GM21576 (cell line): ENCODE measurements around the gene LTBR.
"Not testable (repeated sequence)": the region's sequence is repeated elsewhere in the genome, so short reads cannot be mapped to it uniquely, and the experiment has no call there.

ENCODE experiments used
- ATAC-seq: cut with Tn5 transposase; IDR thresholded peaks from one replicate; pipeline ENCODE4 v1.9.1; 2021; ENCODE audit warnings: mild to moderate bottlenecking, moderate library complexity; ENCODE audit not compliant: unreplicated experiment

LTBR gene

DNA sequence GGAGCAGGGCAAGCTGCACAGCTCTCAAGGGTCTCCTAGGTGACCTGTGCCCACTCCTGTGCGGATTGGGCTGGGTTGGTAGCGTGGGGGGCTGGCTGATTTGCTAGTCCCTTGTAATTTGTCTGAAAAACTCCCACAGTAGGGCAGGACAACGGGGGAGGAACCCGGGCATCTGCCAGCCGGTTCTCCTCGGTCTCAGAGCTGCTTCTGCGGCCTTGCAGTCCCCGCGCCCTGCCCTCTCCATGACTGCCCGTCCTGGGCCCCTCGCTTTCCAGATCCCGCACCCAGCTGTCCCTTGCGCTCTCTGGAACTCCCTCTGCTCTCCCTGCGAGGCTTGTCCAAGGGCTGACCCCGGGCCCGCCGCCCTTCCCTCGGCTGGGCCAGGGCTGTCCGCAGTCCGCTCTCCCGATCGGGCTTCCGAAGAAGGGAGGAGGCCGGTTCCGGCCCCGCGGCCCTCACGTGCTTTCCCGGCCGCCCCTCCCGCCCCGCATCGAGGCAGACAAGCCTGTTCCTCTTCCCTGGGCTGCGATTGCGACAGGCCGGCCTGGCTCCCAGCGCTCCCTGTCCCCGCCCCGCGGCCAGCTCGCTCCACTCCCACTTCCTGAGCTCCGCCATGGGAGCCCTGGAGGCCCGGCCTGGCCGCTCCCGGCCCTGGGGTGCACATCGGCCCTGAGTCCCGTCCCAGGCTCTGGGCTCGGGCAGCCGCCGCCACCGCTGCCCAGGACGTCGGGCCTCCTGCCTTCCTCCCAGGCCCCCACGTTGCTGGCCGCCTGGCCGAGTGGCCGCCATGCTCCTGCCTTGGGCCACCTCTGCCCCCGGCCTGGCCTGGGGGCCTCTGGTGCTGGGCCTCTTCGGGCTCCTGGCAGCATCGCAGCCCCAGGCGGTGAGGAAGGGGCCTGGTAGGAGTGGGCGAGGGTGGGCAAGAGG lies at the start of gene LTBR:
LTBR (plus strand) TSS at position 591 of the 927 bp plus-strand sequence; CDS start at position 788, 197 bp downstream.
- ATAC-seq: no peak

DNA sequence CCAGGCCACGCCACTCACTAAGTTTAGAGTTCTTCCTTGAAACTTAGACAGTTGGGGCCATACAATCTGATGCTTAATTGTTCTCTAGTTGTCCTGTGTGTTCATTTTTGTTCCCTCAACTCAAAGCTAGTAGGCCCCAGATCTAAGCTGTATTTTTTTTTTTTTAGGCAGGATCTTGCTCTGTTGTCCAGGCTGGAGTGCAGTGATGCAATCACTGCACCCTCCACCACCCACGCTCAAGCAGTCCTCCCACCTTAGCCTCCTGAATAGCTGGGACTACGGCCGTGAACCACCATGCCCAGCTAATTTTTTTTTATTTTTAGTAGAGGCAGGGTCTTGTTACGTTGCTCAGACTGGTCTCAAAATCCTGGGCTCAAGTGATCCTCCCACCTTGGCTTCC lies 49.6 kb upstream of the LTBR start:
- ATAC-seq: no peak

DNA sequence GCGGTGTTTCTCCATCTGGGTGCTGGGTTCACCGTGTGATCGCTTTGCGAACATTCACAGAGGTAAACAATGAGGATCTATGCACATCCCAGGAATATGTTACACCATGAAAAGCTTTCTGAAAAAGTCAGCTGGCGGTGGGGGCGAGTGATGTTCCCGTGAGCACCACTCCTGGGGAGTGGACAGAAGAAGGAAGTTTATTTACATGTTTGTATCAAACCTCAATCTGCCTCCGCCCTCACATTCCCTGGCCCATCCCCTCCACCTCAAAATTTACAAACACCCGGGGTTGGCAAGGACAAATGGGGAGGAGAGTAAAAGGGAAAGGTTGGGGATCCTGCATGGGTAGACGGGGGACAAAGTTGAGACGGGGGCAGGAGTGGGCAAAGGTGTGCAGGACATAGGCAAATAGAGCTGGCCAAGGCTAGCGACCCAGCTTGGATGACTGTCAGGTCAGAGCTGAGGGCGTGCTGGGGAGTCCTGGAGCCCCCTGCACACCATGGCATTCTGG lies 49.0 kb upstream of the LTBR start:
- no peak for ATAC-seq

DNA sequence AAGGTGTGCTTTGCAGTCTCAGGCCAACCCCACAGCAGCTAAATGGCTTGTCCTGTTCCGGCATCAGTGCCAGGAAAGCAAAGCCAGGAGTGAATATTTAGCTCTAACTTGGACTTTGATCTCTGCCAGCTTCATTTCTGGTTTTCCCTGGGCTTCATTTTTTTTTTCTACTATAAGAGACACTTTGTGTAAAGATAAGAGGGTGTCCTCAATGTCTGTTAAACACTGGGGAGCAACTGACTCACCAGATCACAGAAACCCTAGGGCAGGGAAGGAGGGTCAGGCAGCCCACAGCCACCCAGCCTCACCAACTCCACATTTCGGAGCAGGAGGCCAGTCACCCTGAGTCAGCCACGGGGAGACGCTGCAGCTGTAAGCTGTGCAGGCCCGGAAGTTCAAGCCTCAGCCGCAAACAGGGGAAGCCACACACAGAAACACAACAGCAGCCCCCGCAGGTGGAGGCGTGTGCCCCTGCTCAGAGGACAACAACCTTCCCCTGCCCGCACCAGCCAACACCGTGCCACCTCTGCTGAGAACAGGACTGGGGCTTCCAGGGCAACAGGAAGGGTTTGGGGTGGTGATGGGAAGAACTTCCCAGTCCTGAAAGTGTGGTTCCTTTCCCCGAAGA lies 48.4 kb upstream of the LTBR start:
- peak; percentile 69 for ATAC-seq

DNA sequence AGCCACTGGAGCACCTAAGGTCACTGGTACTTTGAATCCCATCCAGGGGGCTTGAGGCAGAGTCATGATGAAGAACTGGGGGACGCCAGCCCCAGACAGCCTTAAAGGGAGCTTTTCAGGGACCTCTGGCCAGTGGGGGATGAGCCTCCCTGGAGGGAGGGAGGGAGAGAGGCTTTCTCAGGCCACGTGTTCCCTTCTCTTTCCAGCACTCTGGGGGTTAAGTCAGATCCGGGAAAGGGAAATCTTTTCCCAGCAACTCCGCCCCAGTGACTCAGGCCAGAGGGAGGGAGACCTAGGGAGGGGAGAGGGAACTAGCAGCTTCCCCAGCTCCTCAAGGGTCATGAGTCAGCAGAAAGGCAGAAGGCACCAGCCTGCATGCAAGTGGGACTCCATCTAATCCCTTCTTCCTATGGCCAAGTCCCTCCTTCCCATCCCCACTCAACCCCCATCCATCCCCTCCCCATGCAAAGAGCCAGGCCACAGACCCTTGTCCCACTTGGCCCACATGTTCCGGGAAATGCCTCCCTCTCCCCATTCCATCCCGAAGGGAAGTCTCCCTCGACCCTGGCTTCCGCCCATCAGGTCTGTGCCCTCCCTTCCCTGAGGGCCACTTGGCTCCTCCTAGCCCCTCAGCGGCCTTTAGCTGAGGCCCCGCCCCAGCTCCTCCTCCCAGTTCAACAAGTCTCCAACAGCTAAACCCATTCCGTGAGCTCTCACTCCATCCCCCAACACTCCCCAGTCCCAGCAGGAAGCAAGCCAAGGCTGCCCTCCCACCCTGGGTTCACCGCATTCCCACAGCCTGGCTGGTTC lies 47.7 kb upstream of the LTBR start:
- peak; percentile 10 for ATAC-seq

DNA sequence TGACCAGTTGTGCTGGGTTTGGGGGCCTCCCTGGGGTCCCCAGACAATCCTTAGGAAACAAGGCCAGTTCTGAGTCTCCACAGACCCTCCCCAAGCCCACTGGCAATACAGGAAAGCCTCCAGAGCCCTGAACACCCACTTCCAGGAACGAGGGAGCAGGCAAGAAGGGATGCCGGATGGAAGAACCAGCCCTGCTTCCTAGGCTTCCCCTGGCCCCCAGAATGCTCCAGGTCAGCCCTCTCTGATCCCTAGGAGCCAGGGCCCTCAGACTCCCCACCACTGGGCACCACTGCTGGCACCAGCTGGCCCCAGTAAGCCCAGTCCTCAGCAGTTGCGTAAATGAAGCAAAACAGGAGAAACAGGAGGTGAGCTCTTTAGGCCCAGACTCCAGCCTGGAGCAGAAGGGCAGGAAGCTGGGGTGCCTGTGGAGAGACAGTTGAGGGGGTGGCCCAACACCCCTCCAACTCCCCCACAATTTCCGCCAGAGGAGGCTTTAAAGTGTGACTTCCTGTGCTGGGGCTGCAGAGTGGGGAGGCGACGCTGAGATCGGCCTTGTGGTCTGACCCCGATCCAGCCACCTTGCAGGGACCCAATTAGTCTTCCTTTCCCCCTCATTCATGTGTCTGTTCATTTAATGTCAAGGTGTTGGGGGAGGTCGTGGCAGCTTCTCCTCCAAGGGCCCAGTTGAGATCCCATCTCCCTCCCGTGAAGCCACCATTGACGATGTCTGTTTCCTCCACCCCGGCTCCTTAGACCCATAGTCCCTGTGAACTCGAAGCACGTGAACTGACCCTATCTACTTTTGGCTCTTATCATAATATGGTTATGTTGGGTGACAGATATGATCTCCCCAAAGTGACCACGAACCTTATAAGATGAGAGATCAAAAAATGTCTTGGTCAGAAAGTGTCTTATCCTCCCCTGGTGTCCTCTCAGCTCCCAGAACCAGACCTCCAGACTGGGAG lies 46.8 kb upstream of the LTBR start:
- ATAC-seq: no peak

DNA sequence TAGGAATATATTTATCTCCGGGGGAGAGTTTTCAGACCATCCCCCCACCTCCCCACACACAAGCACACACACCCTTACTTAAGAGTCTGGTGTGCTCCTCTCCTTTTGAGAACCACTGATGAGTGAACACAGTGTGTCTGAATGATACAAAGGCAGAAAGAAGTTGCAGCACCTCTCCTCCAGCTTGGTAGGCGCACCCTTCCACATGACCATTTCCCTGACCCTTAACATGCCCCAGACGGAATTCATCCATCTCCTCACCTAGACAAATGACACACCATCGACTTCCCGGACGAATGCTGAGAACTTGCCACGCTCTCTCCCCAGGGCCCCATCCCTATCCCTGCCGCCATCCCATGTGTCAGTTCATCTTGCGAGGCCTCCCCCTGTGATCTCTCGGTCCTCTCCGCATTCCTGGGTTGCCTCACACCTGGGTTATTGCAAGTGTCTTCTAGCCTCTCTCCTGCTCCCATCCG lies 46.0 kb upstream of the LTBR start:
- ATAC-seq: no peak

DNA sequence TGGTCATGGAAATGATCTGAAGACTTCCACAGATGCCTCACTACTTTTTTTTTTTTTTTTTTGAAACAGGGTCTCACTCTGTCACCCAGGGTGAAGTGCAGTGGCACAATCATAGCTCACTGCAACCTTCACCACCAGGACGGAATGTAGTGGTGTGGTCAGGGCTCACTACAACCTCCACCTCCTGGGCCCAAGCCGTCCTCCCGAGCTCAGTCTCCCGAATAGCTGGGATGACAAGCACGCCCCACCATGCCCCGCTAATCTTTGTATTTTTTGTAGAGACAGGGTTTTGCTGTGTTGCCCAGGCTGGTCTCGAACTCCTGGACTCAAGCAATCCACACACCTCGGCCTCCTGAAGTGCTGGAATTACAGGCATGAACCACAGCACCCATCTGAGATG lies 45.4 kb upstream of the LTBR start:
- not testable (repeated sequence) for ATAC-seq

DNA sequence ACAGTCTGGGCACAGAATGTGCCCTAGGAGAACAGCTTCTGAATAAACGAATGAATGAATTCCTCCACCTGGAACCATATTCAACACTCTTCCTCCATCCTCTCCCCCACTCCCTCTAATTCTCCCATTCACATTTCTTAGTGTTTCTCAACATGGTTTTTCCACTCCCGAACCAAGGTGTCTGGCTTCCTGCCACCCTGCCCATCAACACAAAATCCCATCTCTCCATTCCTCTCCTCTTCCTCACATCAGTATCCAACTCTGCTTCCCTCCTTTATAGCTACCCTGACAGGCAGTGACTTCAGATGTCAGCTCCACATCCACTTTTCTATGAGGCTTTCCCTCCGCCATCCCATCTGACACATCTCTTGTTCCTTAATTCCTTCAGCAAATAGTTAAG lies 45.0 kb upstream of the LTBR start:
- no peak for ATAC-seq

DNA sequence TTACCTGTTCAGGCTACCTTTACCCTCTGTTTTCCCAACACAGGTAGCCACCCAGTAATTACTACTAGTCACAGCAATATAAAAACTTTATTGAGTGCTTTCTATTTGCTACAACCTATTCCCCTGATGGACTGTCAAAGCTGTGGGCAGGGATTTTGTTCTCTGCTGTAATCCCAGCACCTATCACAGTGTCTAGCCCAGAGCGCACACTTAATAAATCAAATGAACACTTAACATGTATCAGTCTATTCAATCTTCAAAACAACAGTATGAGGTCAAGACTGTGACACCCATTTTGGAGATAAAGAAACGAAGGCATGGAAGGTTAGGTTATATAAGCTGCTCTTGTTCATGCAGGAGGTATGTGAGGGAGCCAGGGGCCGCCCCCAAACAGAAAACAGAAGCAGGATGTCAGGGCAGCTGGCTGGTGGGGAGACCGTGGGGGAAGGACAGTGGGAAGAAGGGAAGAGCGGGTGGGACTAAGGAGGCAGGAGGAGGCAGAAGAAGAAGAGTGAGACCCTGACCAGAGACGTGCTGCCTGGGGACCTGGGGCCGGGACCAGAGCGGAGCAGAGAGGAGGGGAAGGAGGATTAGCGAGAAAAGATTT lies 43.8 kb upstream of the LTBR start:
- no peak for ATAC-seq

DNA sequence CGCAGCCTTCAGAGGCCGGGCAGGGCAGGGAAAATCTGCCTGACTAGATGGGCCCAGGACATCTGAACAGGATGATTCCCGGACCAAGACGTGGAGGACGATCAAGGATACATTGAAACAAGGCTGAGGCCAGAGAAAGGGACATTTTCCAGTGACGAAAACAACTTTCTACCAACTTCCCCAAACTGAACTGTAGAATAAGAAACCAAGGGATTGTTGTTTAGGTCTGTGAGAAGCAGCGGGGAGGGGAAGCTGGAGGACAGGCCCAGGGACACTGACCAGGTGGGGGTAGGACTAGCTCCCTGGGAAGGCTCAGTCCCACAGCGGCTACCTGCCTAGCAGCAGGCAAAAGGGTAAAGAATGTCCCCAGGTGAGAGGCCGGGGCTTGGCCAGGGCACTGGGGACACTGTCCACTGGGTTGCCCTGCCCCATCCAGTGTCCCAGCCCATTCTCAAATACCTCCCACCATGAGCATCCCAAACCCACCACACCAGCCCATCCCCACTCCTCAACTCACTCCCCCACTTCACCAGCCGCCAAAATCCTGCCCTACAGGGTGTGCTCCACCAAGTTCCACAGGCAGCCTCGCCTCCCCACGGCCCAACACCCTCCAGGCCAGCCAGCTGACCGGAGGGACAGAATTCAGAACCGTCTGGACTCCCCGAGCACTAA lies 43.1 kb upstream of the LTBR start:
- ATAC-seq: no peak

DNA sequence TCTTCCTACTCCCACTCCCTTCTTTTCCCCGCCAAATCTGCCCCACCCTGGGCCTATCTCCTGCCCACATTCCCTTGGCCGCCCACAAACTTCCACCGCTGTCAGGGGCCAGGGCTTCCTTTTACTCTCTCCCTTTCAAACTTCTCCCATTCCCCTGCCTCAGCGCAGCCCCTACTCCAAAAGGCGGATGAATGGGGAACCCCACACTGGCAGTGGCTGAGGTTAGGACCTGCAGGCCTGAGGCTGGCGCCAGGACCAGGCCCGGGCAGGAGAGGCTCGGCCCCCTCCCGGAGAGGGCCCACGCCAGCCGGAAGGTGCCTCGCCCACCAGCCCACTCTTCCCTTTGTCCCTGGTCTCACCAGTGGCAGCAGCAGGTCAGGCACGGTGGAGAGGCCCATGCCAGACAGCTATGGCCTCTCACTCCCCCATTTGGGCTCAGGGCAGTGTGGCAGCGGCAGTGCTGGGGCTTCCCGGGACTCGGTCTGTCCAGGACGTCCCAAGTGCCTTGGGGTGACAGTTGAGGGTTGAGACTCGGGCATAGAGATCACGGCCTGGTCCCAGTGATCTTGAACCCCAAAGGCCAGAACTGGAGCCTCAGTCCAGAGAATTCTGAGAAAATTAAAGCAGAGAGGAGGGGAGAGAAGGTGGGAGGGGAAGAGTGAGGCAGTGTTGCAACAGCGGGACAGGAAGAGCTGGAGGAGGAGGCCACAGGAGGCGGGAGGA lies 42.4 kb upstream of the LTBR start, which contains the start of gene TNFRSF1A:
TNFRSF1A (minus strand) TSS at position 660 of the 723 bp plus-strand sequence; CDS start at position 398, 262 bp downstream.
- ATAC-seq: no peak

DNA sequence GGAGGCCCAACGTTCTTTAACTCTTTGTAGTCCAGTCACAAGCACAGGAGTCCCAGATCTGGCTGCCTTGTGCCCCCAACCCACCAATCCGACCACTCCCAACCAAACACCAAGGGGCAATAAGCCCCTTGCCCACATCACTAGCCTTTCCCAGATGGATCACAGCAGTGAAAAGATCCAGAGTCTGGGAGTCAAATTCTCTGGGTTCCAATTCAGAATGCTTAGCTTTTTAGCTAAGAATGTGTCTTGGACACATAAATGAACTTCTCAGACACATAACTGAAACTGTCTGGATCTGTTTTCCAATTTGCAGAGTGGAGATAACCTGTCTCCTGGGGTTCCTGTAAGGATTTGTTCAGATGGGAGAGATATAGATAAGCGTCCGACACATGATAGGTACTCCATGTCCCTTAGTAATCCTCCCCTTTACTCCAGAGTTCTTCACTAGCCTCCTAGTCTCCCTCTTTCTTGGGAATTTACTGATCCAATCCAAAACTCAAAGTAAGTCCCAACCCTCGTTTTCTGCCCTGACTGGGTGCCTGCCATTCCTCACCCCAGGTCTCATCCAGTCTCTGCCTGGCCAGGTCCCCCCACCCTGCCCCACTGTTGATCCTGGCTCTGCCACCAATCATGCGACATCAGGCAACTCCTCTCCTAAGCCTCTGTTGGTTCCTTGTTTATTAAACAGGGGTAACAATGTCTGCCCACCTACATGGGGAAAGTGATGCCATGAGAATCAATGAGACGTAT lies 41.6 kb upstream of the LTBR start:
- no peak for ATAC-seq

DNA sequence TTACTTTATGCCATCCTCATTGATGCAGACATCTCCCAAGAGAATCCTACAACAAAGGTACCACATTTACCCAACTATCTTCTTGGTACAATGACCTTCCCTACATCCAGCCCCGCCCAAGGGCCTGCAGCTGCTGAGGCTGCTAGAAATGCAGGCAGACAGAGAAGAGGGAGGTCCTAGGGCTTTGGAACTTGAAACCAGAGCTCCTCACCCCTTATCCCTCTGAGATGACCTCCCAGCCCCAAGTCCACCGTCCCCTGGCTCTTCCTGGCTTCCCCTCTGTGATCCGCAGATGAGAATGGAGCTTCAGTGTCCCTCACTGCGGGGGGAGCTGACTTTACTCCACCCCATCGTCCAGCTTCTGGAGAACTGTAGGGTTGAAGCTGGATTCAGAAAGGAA lies 40.4 kb upstream of the LTBR start:
- no peak for ATAC-seq

DNA sequence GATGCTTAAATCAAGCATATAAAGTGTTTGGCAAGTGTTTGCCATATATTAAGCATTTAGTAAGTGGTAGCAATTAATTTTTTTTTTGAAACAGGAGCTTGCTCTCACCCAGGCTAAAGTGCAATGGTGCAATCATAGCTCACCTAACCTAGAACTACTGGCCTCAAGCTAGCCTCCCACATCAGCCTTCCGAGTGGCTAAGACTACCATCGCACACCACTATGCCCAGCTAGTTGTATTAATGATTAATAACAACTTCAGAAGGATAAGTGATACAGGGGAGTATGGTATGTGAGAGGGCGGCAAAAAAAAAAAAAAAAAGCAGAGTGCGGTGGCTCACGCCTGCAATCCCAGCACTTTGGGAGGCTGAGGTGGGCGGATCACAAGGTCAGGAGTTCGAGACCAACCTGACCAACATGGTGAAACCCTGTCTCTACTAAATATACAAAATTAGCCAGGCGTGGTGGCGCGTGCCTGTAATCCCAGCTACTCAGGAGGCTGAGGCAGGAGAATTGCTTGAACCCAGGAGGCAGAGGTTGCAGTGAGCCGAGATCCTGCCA lies 39.8 kb upstream of the LTBR start:
- not testable (repeated sequence) for ATAC-seq

DNA sequence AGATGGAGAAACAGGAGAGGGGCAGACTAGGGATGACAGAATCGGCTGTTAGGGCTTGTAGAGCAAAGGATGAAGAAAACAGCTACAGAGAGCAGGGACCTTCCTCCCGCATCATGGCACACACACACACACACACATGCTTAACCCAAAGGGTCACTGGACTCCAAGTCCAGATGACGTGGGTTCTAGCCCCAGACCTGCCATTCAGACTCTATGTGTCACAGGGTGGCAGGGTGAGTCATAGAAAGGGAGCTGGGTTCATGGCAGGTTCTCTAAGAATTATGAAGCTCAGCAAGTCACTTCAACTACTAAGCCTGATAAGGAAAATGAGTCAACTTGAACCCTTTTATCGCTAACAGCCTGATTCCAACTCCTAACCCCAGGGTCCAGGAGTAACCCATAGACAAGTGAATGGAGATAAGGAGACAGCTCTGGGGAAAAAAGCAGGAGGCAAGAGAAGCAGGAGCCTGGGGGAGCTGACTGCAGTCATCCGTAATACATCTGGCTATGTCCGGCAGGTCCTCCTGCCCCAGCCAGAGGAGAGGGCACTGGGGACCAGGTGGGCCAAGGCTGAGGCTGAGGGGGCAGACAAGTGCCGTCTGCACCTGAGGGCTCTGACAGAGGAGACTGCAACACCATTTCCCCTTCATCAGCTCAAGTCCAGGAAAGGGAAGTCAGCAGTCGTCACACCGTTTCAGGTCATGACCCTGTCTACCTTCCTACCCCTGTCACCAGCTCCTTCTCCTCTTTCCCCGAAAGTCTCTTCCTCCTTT lies 38.5 kb upstream of the LTBR start:
- ATAC-seq: no peak
